Measurements from ENCODE around the gene PYM1.

Gene PYM1

GRCh38 chr12:55972911-55973598 is 45.4 kb upstream of the PYM1 start (continued):
- TF ChIP-seq BCL11B (tag by site-specific recombination; IDR thresholded peaks at IDR 0.05; ENCODE audit: low read depth) (no peak), ZNF645 (tag by site-specific recombination; IDR thresholded peaks at IDR 0.05) (no peak), ZNF664 (tag by site-specific recombination; IDR thresholded peaks at IDR 0.05) (no peak), ZNF146 (tag by site-specific recombination; IDR thresholded peaks at IDR 0.05) (no peak), ZNF843 (tag by site-specific recombination; IDR thresholded peaks at IDR 0.05) (no peak; the same call in 1 of the 2 replicates), REST (tag by site-specific recombination; IDR thresholded peaks at IDR 0.05) (0 out of 2 replicates have a peak, but pooled peaks have one; percentile 30)

- H3K9me3 ChIP-seq (ENCODE audit: control insufficient read depth, insufficient read depth, low read depth, low read length) = no peaks in the 10 kb centered on the region
- CTCF ChIA-PET = interaction anchor here (0.6 to 0.8 kb wide), 3 partner anchors 23 to 253 kb away, joined by 3 read pairs; no protein-coding TSS in a partner anchor
- peaks cover 4% of the 10 kb centered on the region; the same call in 1 of the 2 replicates for H3K4me1 ChIP-seq (ENCODE audit: control insufficient read depth, insufficient read depth, low read length)
- H3K36me3 ChIP-seq (ENCODE audit: control insufficient read depth in 2 of 2, insufficient read depth in 1 of 2, low read length in 2 of 2) = peaks cover 10 to 67% of the 10 kb centered on the region in 2 experiments
- peak overlapping the region; percentile 42 for H3K4me3 ChIP-seq (ENCODE audit: low read depth, low read length)
- POLR2A ChIA-PET = no interaction called here
- TF ChIP-seq ZNF362 (tag by site-specific recombination; IDR thresholded peaks at IDR 0.05) = 0 out of 2 replicates have a peak, but pooled peaks have one; percentile 16
- TF ChIP-seq ZNF529 (tag by site-specific recombination; IDR thresholded peaks at IDR 0.05; ENCODE audit: insufficient replicate concordance) = no peak
- no peak for TF ChIP-seq ZNF596 (tag by site-specific recombination; IDR thresholded peaks at IDR 0.05)
- no peak overlapping the region; the same call in 1 of the 2 replicates for H3K27ac ChIP-seq (ENCODE audit: extremely low read depth, low read depth, low read length)
Observed at GRCh38 chr12:55972456-55972855, 44.8 kb upstream of the PYM1 start.

- TF ChIP-seq ZNF248 (tag by site-specific recombination; IDR thresholded peaks at IDR 0.05) = no peak
- no peak for TF ChIP-seq ZNF223 (tag by site-specific recombination; IDR thresholded peaks at IDR 0.05)
- peak; percentile 96 for TF ChIP-seq ZBTB20 (tag by site-specific recombination; IDR thresholded peaks at IDR 0.05)
- 0 out of 2 replicates have a peak, but pooled peaks have one; percentile 11 for TF ChIP-seq SP3 (tag by site-specific recombination; IDR thresholded peaks at IDR 0.05)
- TF ChIP-seq SP2 (tag by site-specific recombination; IDR thresholded peaks at IDR 0.05) = 0 out of 2 replicates have a peak, but pooled peaks have one; percentile 21
- no peak for TF ChIP-seq ZSCAN30 (tag by site-specific recombination; IDR thresholded peaks at IDR 0.05)
- TF ChIP-seq ZBTB17 (tag by site-specific recombination; IDR thresholded peaks at IDR 0.05) = peak; percentile 36
- ChIA-PET POLR2A (no interaction called here), CTCF (interaction anchor here (0.6 to 0.8 kb wide), 2 partner anchors 24 to 165 kb away, joined by 3 read pairs; no protein-coding TSS in a partner anchor)
- no peaks in the 10 kb centered on the region for H3K9me3 ChIP-seq (ENCODE audit: control insufficient read depth, insufficient read depth, low read depth, low read length)
- H3K27ac ChIP-seq (ENCODE audit: extremely low read depth, low read depth, low read length) = no peak overlapping the region
- H3K36me3 ChIP-seq (ENCODE audit: control insufficient read depth in 2 of 2, insufficient read depth in 1 of 2, low read length in 2 of 2) = peaks cover 10 to 63% of the 10 kb centered on the region in 2 experiments
- H3K4me3 ChIP-seq (ENCODE audit: low read depth, low read length) = no peak overlapping the region
- H3K4me1 ChIP-seq (ENCODE audit: control insufficient read depth, insufficient read depth, low read length) = peaks cover 4% of the 10 kb centered on the region; the same call in 1 of the 2 replicates
Observed at GRCh38 chr12:55972042-55972441, 44.3 kb upstream of the PYM1 start.
